OCI-LY7 (cell line): Measurements from ENCODE around the gene SFTPA2. TPM values are rescaled to one million over a fixed set of nuclear protein-coding genes. Genes with fewer than 3 reads are reported as not detected.
A peak's percentile ranks its signal among the peaks of the same experiment; 100 is the strongest.
"Not testable (repeated sequence)": the region's sequence is repeated elsewhere in the genome, so short reads cannot be mapped to it uniquely, and the experiment has no call there.

Source experiments
- BruUV-seq: library from RNA; stranded (reverse); fragments of 400-500 nt; replicated peaks from 2 replicates; lab custom pipeline; 2021; lab: Mats Ljungman, UMichigan
- CTCF ChIA-PET: fragments of 300-600 bp; sonication (Branson Sonifier 250); formaldehyde crosslinking; loops from one replicate; lab custom pipeline; 2022; ENCODE audit warnings: antibody characterized with exemption; ENCODE audit not compliant: unreplicated experiment; lab: Charles Lee
- POLR2A ChIA-PET: fragments of 300-600 bp; sonication (Branson Sonifier 250); formaldehyde crosslinking; loops from one replicate; lab custom pipeline; 2022; ENCODE audit warnings: antibody characterized with exemption; lab: Charles Lee
- DNase-seq: peaks from one replicate; pipeline ENCODE4 v3.0.0-alpha.2; 2015; ENCODE audit warnings: low spot score
- H2AFZ ChIP-seq: fragments of 200-600 bp; sonication (generic), shearing (Covaris generic); 2 replicates; pipeline ENCODE4 v1.6.1; 2014; ENCODE audit warnings: mild to moderate bottlenecking, antibody characterized with exemption, low read length, moderate library complexity
- H3K27ac ChIP-seq: fragments of 200-600 bp; sonication (generic); 2 replicates; pipeline ENCODE4 v1.5.1; 2014; ENCODE audit warnings: mixed run types, low read depth, mild to moderate bottlenecking, moderate library complexity, low read length, inconsistent platforms; ENCODE audit not compliant: poor library complexity, severe bottlenecking
- H3K36me3 ChIP-seq: fragments of 200-600 bp; sonication (generic); 2 replicates; pipeline ENCODE4 v1.6.1; 2014; ENCODE audit warnings: mild to moderate bottlenecking, antibody characterized with exemption, low read length, moderate library complexity, mixed read lengths; ENCODE audit not compliant: insufficient read depth
- H3K4me1 ChIP-seq: fragments of 200-600 bp; sonication (generic); 2 replicates; pipeline ENCODE4 v1.5.1; 2014; ENCODE audit warnings: mild to moderate bottlenecking, low read length; ENCODE audit not compliant: insufficient read depth, poor library complexity, severe bottlenecking
- H3K4me2 ChIP-seq: fragments of 200-600 bp; sonication (generic); 2 replicates; pipeline ENCODE4 v1.6.1; 2014; ENCODE audit warnings: mild to moderate bottlenecking, low read length
- H3K4me3 ChIP-seq: fragments of 200-600 bp; sonication (generic); 2 replicates; pipeline ENCODE4 v1.5.1; 2014; ENCODE audit warnings: mild to moderate bottlenecking, low read depth, low read length; ENCODE audit not compliant: poor library complexity, severe bottlenecking
- H3K79me2 ChIP-seq: fragments of 200-600 bp; sonication (generic); 2 replicates; pipeline ENCODE4 v1.6.1; 2016; ENCODE audit warnings: low read depth, mild to moderate bottlenecking, low read length, moderate library complexity, mixed read lengths; ENCODE audit not compliant: insufficient read depth
- H3K9me2 ChIP-seq: fragments of 200-600 bp; sonication (generic); 2 replicates; pipeline ENCODE4 v1.6.1; 2016; ENCODE audit warnings: mild to moderate bottlenecking, low read length, mixed read lengths; ENCODE audit not compliant: insufficient read depth
- H3K9me3 ChIP-seq: fragments of 200-600 bp; sonication (generic); 2 replicates; pipeline ENCODE4 v1.6.1; 2014; ENCODE audit warnings: mild to moderate bottlenecking, mixed run types, low read length, mixed read lengths
- H4K20me1 ChIP-seq: fragments of 200-600 bp; sonication (generic); 2 replicates; pipeline ENCODE4 v1.6.1; 2014; ENCODE audit warnings: mild to moderate bottlenecking, antibody characterized with exemption, low read length, moderate library complexity, mixed read lengths; ENCODE audit not compliant: insufficient read depth
- CTCF ChIP-seq: fragments of 200-600 bp; sonication (generic); conservative IDR thresholded peaks from 2 replicates; pipeline ENCODE4 v1.5.1; 2014; ENCODE audit warnings: mild to moderate bottlenecking, antibody characterized with exemption, low read length, moderate library complexity, mixed read lengths
- EZH2phosphoT487 ChIP-seq: fragments of 200-600 bp; sonication (generic); IDR thresholded peaks from 2 replicates; pipeline ENCODE4 v1.6.1; 2018; ENCODE audit warnings: low read depth, borderline replicate concordance, mild to moderate bottlenecking, mixed run types, antibody characterized with exemption, low read length, moderate library complexity, mixed read lengths
- intact Hi-C: fragments of 100-400 bp; cut with micrococcal nuclease; formaldehyde crosslinking; loops from one replicate; pipeline ENCODE4 v1.10.0; 2022; ENCODE audit not compliant: unreplicated experiment
- total RNA-seq, 2 experiments: library from RNA; depleted of rRNA in 1 of 2; stranded (reverse); fragments of >200 nt in 1 of 2; shearing (Covaris generic) in 1 of 2; gene quantifications; 2 replicates each; pipeline ENCODE4 v1.2.3, GENCODE V29; 2014 to 2022

SFTPA2 gene
- total RNA-seq, 2 experiments from 2014 or later, result not detected

- Histone ChIP-seq H3K27ac (no peak overlapping the region), H3K4me3 (no peak overlapping the region), H3K9me3 (no peaks in the 10 kb centered on the region), H3K79me2 (no peaks in the 10 kb centered on the region), H3K4me2 (no peak overlapping the region), H3K36me3 (no peaks in the 10 kb centered on the region), H4K20me1 (no peaks in the 10 kb centered on the region), H3K9me2 (no peaks in the 10 kb centered on the region), H2AFZ (no peak overlapping the region; the same call in 1 of the 2 replicates), H3K4me1 (no peaks in the 10 kb centered on the region)
- no peak for DNase-seq
- ChIA-PET CTCF (no interaction called here), POLR2A (no interaction called here)
- intact Hi-C loops, result no loop called here
- TF ChIP-seq EZH2phosphoT487, result no peak
- TF ChIP-seq CTCF, result no peak
- BruUV-seq, result no TSS peak
These were observed 21.9 kb upstream of the SFTPA2 start for GRCh38 chr10:79582096-79582495.

- no peaks in the 10 kb centered on the region for H3K4me1 ChIP-seq
- no peaks in the 10 kb centered on the region for H3K36me3 ChIP-seq
- H3K27ac ChIP-seq, result no peak overlapping the region
- CTCF ChIA-PET, result no interaction called here
- H3K79me2 ChIP-seq, result no peaks in the 10 kb centered on the region
- intact Hi-C loops, result no loop called here
- TF ChIP-seq EZH2phosphoT487 (no peak), CTCF (no peak)
- H3K4me2 ChIP-seq, result no peak overlapping the region
- H3K9me2 ChIP-seq, result no peaks in the 10 kb centered on the region
- no peak overlapping the region for H3K4me3 ChIP-seq
- no peaks in the 10 kb centered on the region for H3K9me3 ChIP-seq
- H2AFZ ChIP-seq, result no peak overlapping the region
- no peaks in the 10 kb centered on the region for H4K20me1 ChIP-seq
- POLR2A ChIA-PET, result no interaction called here
- no TSS peak for BruUV-seq
- DNase-seq, result no peak
These were observed 20.8 kb upstream of the SFTPA2 start for GRCh38 chr10:79581044-79581443.

- Histone ChIP-seq H3K36me3 (no peaks in the 10 kb centered on the region), H3K4me3 (no peak overlapping the region), H3K79me2 (no peaks in the 10 kb centered on the region), H3K4me2 (no peak overlapping the region), H2AFZ (no peak overlapping the region), H4K20me1 (no peaks in the 10 kb centered on the region), H3K4me1 (no peaks in the 10 kb centered on the region), H3K9me3 (no peaks in the 10 kb centered on the region), H3K9me2 (no peaks in the 10 kb centered on the region), H3K27ac (no peak overlapping the region)
- POLR2A ChIA-PET, result interaction anchor here (0.6 kb wide), 1 partner anchor 8 kb away, joined by 4 read pairs; no protein-coding TSS in a partner anchor
- TF ChIP-seq CTCF (no peak), EZH2phosphoT487 (no peak)
- DNase-seq, result no peak
- intact Hi-C loops, result no loop called here
- BruUV-seq, result no TSS peak
- CTCF ChIA-PET, result no interaction called here
These were observed 19.2 kb upstream of the SFTPA2 start for GRCh38 chr10:79579361-79579760.

GRCh38 chr10:79570624-79571023 lies 10.4 kb upstream of the SFTPA2 start:
- H2AFZ ChIP-seq, result 0 out of 2 replicates have a peak overlapping the region, but pooled peaks have one; percentile 9
- H3K79me2 ChIP-seq, H3K36me3 ChIP-seq, H3K9me2 ChIP-seq, intact Hi-C loops, H3K27ac ChIP-seq, H4K20me1 ChIP-seq, H3K9me3 ChIP-seq, H3K4me2 ChIP-seq, H3K4me1 ChIP-seq, CTCF ChIA-PET, H3K4me3 ChIP-seq, BruUV-seq: not testable (repeated sequence)
- peak; percentile 30 for DNase-seq
- POLR2A ChIA-PET, result interaction anchor here (0.9 to 1.1 kb wide), 2 partner anchors 32 to 472 kb away, joined by 3 to 5 read pairs; no protein-coding TSS in a partner anchor
